Keratinocyte (primary cell): ENCODE measurements around the gene GPSM1. TPM values are rescaled to one million over a fixed set of nuclear protein-coding genes. Genes with fewer than 3 reads are reported as not detected.
"Not testable (repeated sequence)": the region's sequence is repeated elsewhere in the genome, so short reads cannot be mapped to it uniquely, and the experiment has no call there.

Source experiments
- DNase-seq: peaks from one replicate; pipeline ENCODE4 v3.0.0-alpha.2; 2011; ENCODE audit warnings: low read depth, missing footprints, low spot score
- FAIRE-seq: peaks from 2 replicates; lab custom pipeline; 2011; peaks lifted over from hg19 to GRCh38; lab: Jason Lieb, UNC
- H2AFZ ChIP-seq: 2 replicates; pipeline ENCODE4 v1.6.0; 2012; ENCODE audit warnings: low read length, control low read depth, inconsistent platforms; ENCODE audit not compliant: control insufficient read depth
- H3K27ac ChIP-seq: 2 replicates; pipeline ENCODE4 v1.5.1; 2011; ENCODE audit warnings: low read length; ENCODE audit not compliant: control insufficient read depth, insufficient read depth
- H3K27me3 ChIP-seq: 3 replicates; pipeline ENCODE4 v1.6.0; 2011; ENCODE audit warnings: low read length; ENCODE audit not compliant: control insufficient read depth, insufficient read depth; ENCODE audit errors: extremely low read depth
- H3K36me3 ChIP-seq, 2 experiments: 2 replicates in 1 of 2; 3 replicates in 1 of 2; pipeline ENCODE4 v1.5.1; 2011; ENCODE audit warnings: low read length in 2 of 2, mild to moderate bottlenecking in 1 of 2; ENCODE audit not compliant: control insufficient read depth in 2 of 2, insufficient read depth in 2 of 2; ENCODE audit errors: extremely low read depth in 1 of 2
- H3K4me1 ChIP-seq: 3 replicates; pipeline ENCODE4 v1.5.1; 2011; ENCODE audit warnings: low read length; ENCODE audit not compliant: control insufficient read depth, insufficient read depth; ENCODE audit errors: extremely low read depth
- H3K4me2 ChIP-seq: 3 replicates; pipeline ENCODE4 v1.6.0; 2011; ENCODE audit warnings: low read depth, low read length; ENCODE audit not compliant: control insufficient read depth, insufficient read depth; ENCODE audit errors: extremely low read depth
- H3K4me3 ChIP-seq, 3 experiments: fragments of 200-600 bp in 1 of 3; sonication (generic) in 1 of 3; 2 replicates in 2 of 3; 3 replicates in 1 of 3; pipeline ENCODE4 v1.5.1; 2011 to 2016; ENCODE audit warnings: low read length in 3 of 3, mild to moderate bottlenecking in 3 of 3, control low read depth in 2 of 3, inconsistent platforms in 1 of 3, low read depth in 1 of 3, mixed read lengths in 1 of 3, mixed run types in 1 of 3, moderate library complexity in 1 of 3; ENCODE audit not compliant: control insufficient read depth in 2 of 3, insufficient read depth in 2 of 3; ENCODE audit errors: extremely low read depth in 1 of 3
- H3K79me2 ChIP-seq: 2 replicates; pipeline ENCODE4 v1.6.0; 2012; ENCODE audit warnings: low read length; ENCODE audit not compliant: control insufficient read depth, insufficient read depth
- H3K9ac ChIP-seq: 3 replicates; pipeline ENCODE4 v1.6.0; 2011; ENCODE audit warnings: low read length; ENCODE audit not compliant: control insufficient read depth, insufficient read depth; ENCODE audit errors: extremely low read depth
- H3K9me1 ChIP-seq: 3 replicates; pipeline ENCODE4 v1.6.0; 2011; ENCODE audit warnings: low read length; ENCODE audit not compliant: control insufficient read depth, insufficient read depth; ENCODE audit errors: extremely low read depth
- H3K9me3 ChIP-seq: 2 replicates; pipeline ENCODE4 v1.5.1; 2012; ENCODE audit warnings: low read depth, low read length; ENCODE audit not compliant: control insufficient read depth
- H4K20me1 ChIP-seq: 3 replicates; pipeline ENCODE4 v1.6.0; 2011; ENCODE audit warnings: low read length; ENCODE audit not compliant: control insufficient read depth, insufficient read depth; ENCODE audit errors: extremely low read depth
- CTCF ChIP-seq, 3 experiments: IDR thresholded peaks in 1 of 3; conservative IDR thresholded peaks in 1 of 3; optimal IDR thresholded peaks in 1 of 3; 2 replicates in 2 of 3; 3 replicates in 1 of 3; pipeline versions ENCODE3 to v1.5.1; 2011; ENCODE audit warnings: low read length in 3 of 3, mild to moderate bottlenecking in 3 of 3, moderate library complexity in 2 of 3, control low read depth in 1 of 3, inconsistent platforms in 1 of 3; ENCODE audit not compliant: insufficient read depth in 2 of 3; ENCODE audit errors: extremely low read depth in 1 of 3
- EZH2 ChIP-seq: IDR thresholded peaks from one replicate; pipeline ENCODE4 v1.6.1; 2012; ENCODE audit warnings: inconsistent platforms, mild to moderate bottlenecking, low read length, moderate library complexity
- dilution Hi-C: fragments of 300-500 bp; cut with MboI; formaldehyde crosslinking; loops from one replicate; pipeline ENCODE4 v1.7.0; 2020; ENCODE audit warnings: low sequenced_read_pairs; ENCODE audit not compliant: extremely low pct_ligation_motif_present
- polyA plus RNA-seq, 5 experiments: library from polyadenylated mRNA; depleted of rRNA in 3 of 5; stranded (reverse) in 3 of 5; stranded (forward) in 1 of 5; unstranded in 1 of 5; fragments of >200 nt; gene quantifications; 1 replicate in 1 of 5; 2 replicates in 3 of 5; 3 replicates in 1 of 5; pipeline versions ENCODE4 v1.2.1 to v1.2.3, GENCODE V29; 2011 to 2012; ENCODE audit warnings: missing spikeins in 2 of 5, low read depth in 1 of 5, low replicate concordance in 1 of 5

Gene GPSM1
- polyA plus RNA-seq, 1 donor (not counting 4 experiments of a cell fraction or from before 2014, with no cell fraction given), result 2.5 TPM

GRCh38 chr9:136318776-136319241 is 8.5 kb upstream of the GPSM1 start:
- Histone ChIP-seq H2AFZ (no peak overlapping the region), H3K9me1 (no peaks in the 10 kb centered on the region), H3K27ac (no peak overlapping the region), H3K4me2 (no peak overlapping the region), H3K4me3 (no peak overlapping the region), H3K9me3 (peaks cover 8% of the 10 kb centered on the region), H3K36me3 (no peaks in the 10 kb centered on the region), H3K27me3 (peaks cover 20% of the 10 kb centered on the region), H4K20me1 (no peaks in the 10 kb centered on the region), H3K79me2 (no peaks in the 10 kb centered on the region), H3K4me1 (peaks cover 13% of the 10 kb centered on the region), H3K9ac (no peak overlapping the region)
- FAIRE-seq, result no peak
- dilution Hi-C loops, result no loop called here
- TF ChIP-seq EZH2, result no peak
- TF ChIP-seq CTCF (optimal IDR thresholded peaks at IDR 0.05 in 1 of 3, IDR thresholded peaks at IDR 0.05 in 1 of 3, conservative IDR thresholded peaks at IDR 0.05 in 1 of 3; ENCODE audit: extremely low read depth in 1 of 3, insufficient read depth in 2 of 3, low read length in 3 of 3), result no peak
- no peak for DNase-seq

- H2AFZ ChIP-seq, H3K9me3 ChIP-seq, H3K36me3 ChIP-seq, DNase-seq, H3K4me2 ChIP-seq, H3K9me1 ChIP-seq, H3K79me2 ChIP-seq, H3K27ac ChIP-seq, dilution Hi-C loops, H3K4me3 ChIP-seq, H4K20me1 ChIP-seq, FAIRE-seq, H3K9ac ChIP-seq: not testable (repeated sequence)
- Histone ChIP-seq H3K4me1 (peaks cover 14% of the 10 kb centered on the region), H3K27me3 (peaks cover 20% of the 10 kb centered on the region)
These were observed 8.1 kb upstream of the GPSM1 start for GRCh38 chr9:136319244-136319643.

GRCh38 chr9:136319955-136320354 is 7.4 kb upstream of the GPSM1 start:
- H3K27me3 ChIP-seq, result peaks cover 21% of the 10 kb centered on the region
- H3K36me3 ChIP-seq, H3K9ac ChIP-seq, DNase-seq, H3K4me2 ChIP-seq, dilution Hi-C loops, H3K4me3 ChIP-seq, H2AFZ ChIP-seq, H4K20me1 ChIP-seq, H3K79me2 ChIP-seq, H3K9me1 ChIP-seq, H3K9me3 ChIP-seq, H3K27ac ChIP-seq, FAIRE-seq: not testable (repeated sequence)
- H3K4me1 ChIP-seq, result peaks cover 14% of the 10 kb centered on the region

- H3K9me3 ChIP-seq, DNase-seq, H3K4me2 ChIP-seq, H3K79me2 ChIP-seq, H3K4me3 ChIP-seq, H2AFZ ChIP-seq, H4K20me1 ChIP-seq, FAIRE-seq, H3K9ac ChIP-seq, dilution Hi-C loops, H3K36me3 ChIP-seq, H3K9me1 ChIP-seq, H3K27ac ChIP-seq: not testable (repeated sequence)
- H3K27me3 ChIP-seq, result peaks cover 26% of the 10 kb centered on the region
- H3K4me1 ChIP-seq, result peaks cover 14% of the 10 kb centered on the region
These were observed 6.4 kb upstream of the GPSM1 start for GRCh38 chr9:136320972-136321371.
